B cell (primary cell): ENCODE results near the gene TBL1XR1. TPM values are rescaled to one million over a fixed set of nuclear protein-coding genes. Genes with fewer than 3 reads are reported as not detected.
"Not testable (repeated sequence)": the region's sequence is repeated elsewhere in the genome, so short reads cannot be mapped to it uniquely, and the experiment has no call there.

Experiments
- ATAC-seq: fragments of 200-7000 bp; cut with Tn5 transposase; one replicate; pipeline ENCODE4 v1.10.0; 2021; ENCODE audit warnings: low read depth, mild to moderate bottlenecking, moderate number of reproducible peaks, moderate library complexity
- CTCF ChIA-PET: fragments of 350-600 bp; sonication (Branson Sonifier 250); formaldehyde crosslinking; loops from one replicate; lab custom pipeline; 2021; ENCODE audit warnings: antibody characterized with exemption, inconsistent platforms; lab: Charles Lee
- POLR2A ChIA-PET: fragments of 350-600 bp; sonication (Branson Sonifier 250); formaldehyde crosslinking; loops from one replicate; lab custom pipeline; 2021; ENCODE audit warnings: antibody characterized with exemption; lab: Charles Lee
- DNase-seq: peaks from one replicate; pipeline ENCODE4 v3.0.0; 2013
- H2AFZ ChIP-seq: 2 replicates; pipeline ENCODE4 v1.6.1; 2012; ENCODE audit warnings: mild to moderate bottlenecking, low read depth, low read length; ENCODE audit not compliant: insufficient read depth, poor library complexity, severe bottlenecking
- H3K27ac ChIP-seq, 2 donors: 1 replicate in 1 of 2; 2 replicates in 1 of 2; pipeline ENCODE4 v1.5.1; 2012 to 2013; ENCODE audit warnings: low read length in 2 of 2, mild to moderate bottlenecking in 2 of 2, moderate library complexity in 1 of 2
- H3K27me3 ChIP-seq, 4 experiments: fragments of 200-600 bp in 1 of 4; sonication (generic) in 1 of 4; replicated peaks in 1 of 4; 1 replicate in 2 of 4; 2 replicates in 2 of 4; pipeline versions ENCODE4 v1.6.1 to v1.7.0; 2013 to 2016; ENCODE audit warnings: low read length in 3 of 4, mild to moderate bottlenecking in 2 of 4, mixed read lengths in 1 of 4, moderate library complexity in 1 of 4; ENCODE audit not compliant: insufficient read depth in 4 of 4, control insufficient read depth in 3 of 4; ENCODE audit errors: control extremely low read depth in 1 of 4
- H3K36me3 ChIP-seq, 2 experiments: replicated peaks in 1 of 2; 1 replicate in 1 of 2; 2 replicates in 1 of 2; pipeline versions ENCODE4 v1.6.1 to v1.7.1; 2013; ENCODE audit warnings: low read length in 1 of 2; ENCODE audit not compliant: insufficient read depth in 2 of 2, control insufficient read depth in 1 of 2; ENCODE audit errors: control extremely low read depth in 1 of 2, extremely low read depth in 1 of 2
- H3K4me1 ChIP-seq, 2 donors: fragments of 200-600 bp in 1 of 2; sonication (generic) in 1 of 2; 1 replicate in 1 of 2; 2 replicates in 1 of 2; pipeline versions ENCODE4 v1.5.1 to v1.6.1; 2013 to 2017; ENCODE audit warnings: low read length in 2 of 2; ENCODE audit not compliant: control insufficient read depth in 2 of 2, insufficient read depth in 2 of 2
- H3K4me2 ChIP-seq: replicated peaks from 2 replicates; pipeline ENCODE3; 2012; ENCODE audit warnings: mild to moderate bottlenecking, low read depth, low read length; ENCODE audit not compliant: poor library complexity, severe bottlenecking
- H3K4me3 ChIP-seq, 5 experiments: fragments of 200-600 bp in 1 of 5; sonication (generic) in 1 of 5; 1 replicate in 3 of 5; 2 replicates in 2 of 5; pipeline versions ENCODE4 v1.5.1 to v1.7.0; 2011 to 2016; ENCODE audit warnings: low read length in 4 of 5, mild to moderate bottlenecking in 4 of 5, low read depth in 2 of 5, control low read depth in 1 of 5, moderate library complexity in 1 of 5; ENCODE audit not compliant: insufficient read depth in 1 of 5; ENCODE audit errors: control extremely low read depth in 1 of 5, extremely low read depth in 1 of 5
- H3K79me2 ChIP-seq: fragments of 200-600 bp; sonication (generic); one replicate; pipeline ENCODE4 v1.6.0; 2016; ENCODE audit warnings: low read length; ENCODE audit not compliant: control insufficient read depth, insufficient read depth
- H3K9ac ChIP-seq: fragments of 200-600 bp; sonication (generic); 2 replicates; pipeline ENCODE4 v1.6.1; 2017; ENCODE audit warnings: mild to moderate bottlenecking, low read length, moderate library complexity
- H3K9me3 ChIP-seq, 3 donors: one replicate each; pipeline versions ENCODE4 v1.6.1 to v1.7.1; 2013; ENCODE audit warnings: low read length in 2 of 3; ENCODE audit not compliant: control insufficient read depth in 2 of 3, insufficient read depth in 1 of 3; ENCODE audit errors: control extremely low read depth in 1 of 3
- H4K20me1 ChIP-seq: 2 replicates; pipeline ENCODE4 v1.6.0; 2012; ENCODE audit warnings: mild to moderate bottlenecking, low read length; ENCODE audit not compliant: insufficient read depth, control insufficient read depth, poor library complexity, severe bottlenecking
- H3K27ac Mint-ChIP-seq: one replicate; pipeline ENCODE4 v1.8.0; 2021; ENCODE audit warnings: mixed read lengths
- H3K27me3 Mint-ChIP-seq: one replicate; pipeline ENCODE4 v1.8.0; 2021; ENCODE audit warnings: mixed read lengths
- H3K4me1 Mint-ChIP-seq: one replicate; pipeline ENCODE4 v1.8.0; 2021; ENCODE audit warnings: mixed read lengths
- H3K4me3 Mint-ChIP-seq: one replicate; pipeline ENCODE4 v1.8.0; 2021; ENCODE audit warnings: mixed read lengths
- H3K9me3 Mint-ChIP-seq: one replicate; pipeline ENCODE4 v1.8.0; 2022; ENCODE audit warnings: mixed read lengths; ENCODE audit not compliant: insufficient read depth
- EZH2 ChIP-seq: IDR thresholded peaks from 2 replicates; pipeline ENCODE4 v1.6.1; 2012; ENCODE audit warnings: borderline replicate concordance, low read depth, mild to moderate bottlenecking, moderate library complexity, low read length; ENCODE audit not compliant: insufficient read depth, poor library complexity, severe bottlenecking
- WGBS: methylation state at CpG from one replicate; pipeline ENCODE4 v1.1.5; 2013; ENCODE audit warnings: missing lambda C conversion rate; ENCODE audit not compliant: insufficient coverage; 5-methylcytosine and 5-hydroxymethylcytosine counted together
- intact Hi-C: fragments of 100-400 bp; cut with micrococcal nuclease; formaldehyde crosslinking; loops from one replicate; pipeline ENCODE4 v1.10.0; 2022
- polyA plus RNA-seq: library from polyadenylated mRNA; depleted of rRNA; stranded (reverse); fragments of >200 nt; gene quantifications from 2 replicates; pipeline ENCODE4 v1.2.3, GENCODE V29; 2012
- total RNA-seq, 2 donors: library from RNA; stranded (reverse); fragments of 120-200 nt in 1 of 2; gene quantifications; 1 replicate in 1 of 2; 2 replicates in 1 of 2; pipeline versions ENCODE4 v1.2.3 to v1.2.4, GENCODE V29; 2013 to 2022
- TF ChIP-seq, protein P1 (sequence below): fragments of 200-600 bp; IDR thresholded peaks from one replicate; pipeline ENCODE4 v1.8.0; 2022; ENCODE audit warnings: antibody characterized with exemption, mild to moderate bottlenecking

TBL1XR1 gene
- total and polyA plus RNA-seq, 2 donors (not counting 1 experiment from before 2014, with no cell fraction given): 17.6 to 128 TPM

DNA sequence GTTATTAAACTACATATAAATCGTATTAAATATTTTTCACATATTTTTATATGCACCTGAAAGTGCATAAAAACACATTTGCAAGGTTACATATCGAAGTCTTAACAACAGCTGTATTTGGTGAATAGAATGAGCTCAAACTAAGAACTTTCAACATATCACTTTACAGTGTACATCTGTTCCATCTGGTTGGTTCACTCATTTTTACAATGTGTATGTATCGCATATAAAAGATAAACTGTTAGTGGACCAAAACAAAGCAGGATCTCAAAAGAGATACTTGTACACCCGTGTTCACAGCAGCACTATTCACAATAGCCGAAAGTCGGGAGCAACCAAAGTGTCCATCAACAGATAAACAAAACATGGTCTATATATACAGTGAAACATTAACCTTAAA lies 55.8 kb downstream of the TBL1XR1 start:
- Histone ChIP-seq H3K79me2 (peaks cover 96% of the 10 kb centered on the region), H3K27ac (peak overlapping the region in 1 of 2 donors; percentile 17), H3K36me3 (peaks cover 0 to 4% of the 10 kb centered on the region in 2 experiments), H3K4me3 (no peak overlapping the region), H3K27me3 (no peaks in the 10 kb centered on the region), H3K4me2 (peak overlapping the region; percentile 25), H2AFZ (no peak overlapping the region), H4K20me1 (peaks cover 23% of the 10 kb centered on the region), H3K9ac (no peak overlapping the region), H3K9me3 (peaks cover 0 to 9% (median 0%) of the 10 kb centered on the region in 3 donors), H3K4me1 (peaks cover 57 to 72% of the 10 kb centered on the region in 2 donors)
- CTCF ChIA-PET: no interaction called here
- Mint-ChIP-seq H3K27me3 (no peaks in the 10 kb centered on the region), H3K4me3 (peak overlapping the region; percentile 12), H3K27ac (no peak overlapping the region), H3K4me1 (peaks cover 81% of the 10 kb centered on the region), H3K9me3 (no peaks in the 10 kb centered on the region)
- no peak for ATAC-seq
- DNase-seq: no peak
- no CpG with 5 or more reads among the region's 6 CpGs for WGBS
- TF ChIP-seq, protein P1, sequence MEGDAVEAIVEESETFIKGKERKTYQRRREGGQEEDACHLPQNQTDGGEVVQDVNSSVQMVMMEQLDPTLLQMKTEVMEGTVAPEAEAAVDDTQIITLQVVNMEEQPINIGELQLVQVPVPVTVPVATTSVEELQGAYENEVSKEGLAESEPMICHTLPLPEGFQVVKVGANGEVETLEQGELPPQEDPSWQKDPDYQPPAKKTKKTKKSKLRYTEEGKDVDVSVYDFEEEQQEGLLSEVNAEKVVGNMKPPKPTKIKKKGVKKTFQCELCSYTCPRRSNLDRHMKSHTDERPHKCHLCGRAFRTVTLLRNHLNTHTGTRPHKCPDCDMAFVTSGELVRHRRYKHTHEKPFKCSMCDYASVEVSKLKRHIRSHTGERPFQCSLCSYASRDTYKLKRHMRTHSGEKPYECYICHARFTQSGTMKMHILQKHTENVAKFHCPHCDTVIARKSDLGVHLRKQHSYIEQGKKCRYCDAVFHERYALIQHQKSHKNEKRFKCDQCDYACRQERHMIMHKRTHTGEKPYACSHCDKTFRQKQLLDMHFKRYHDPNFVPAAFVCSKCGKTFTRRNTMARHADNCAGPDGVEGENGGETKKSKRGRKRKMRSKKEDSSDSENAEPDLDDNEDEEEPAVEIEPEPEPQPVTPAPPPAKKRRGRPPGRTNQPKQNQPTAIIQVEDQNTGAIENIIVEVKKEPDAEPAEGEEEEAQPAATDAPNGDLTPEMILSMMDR: no peak
- no peak for TF ChIP-seq EZH2
- POLR2A ChIA-PET: no interaction called here
- intact Hi-C loops: no loop called here

DNA sequence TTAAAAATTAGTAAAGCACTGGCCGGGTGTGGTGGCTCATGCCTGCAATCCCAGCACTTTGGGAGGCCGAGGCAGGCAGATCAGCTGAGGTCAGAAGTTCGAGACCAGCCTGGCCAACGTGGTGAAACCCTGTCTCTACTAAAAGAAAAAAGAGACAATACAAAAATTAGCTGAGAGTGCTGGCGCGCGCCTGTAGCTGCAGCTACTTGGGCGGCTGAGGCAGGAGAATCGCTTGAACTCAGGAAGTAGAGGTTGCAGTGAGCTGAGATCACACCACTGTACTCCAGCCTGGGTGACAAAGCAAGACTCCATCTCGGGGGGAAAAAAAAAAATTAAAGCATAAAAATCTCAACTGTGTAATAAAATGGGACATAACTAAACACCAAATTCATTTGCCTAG lies 58.1 kb downstream of the TBL1XR1 start:
- DNase-seq, H3K9ac ChIP-seq, intact Hi-C loops, POLR2A ChIA-PET, CTCF ChIA-PET, ATAC-seq, H3K4me3 ChIP-seq, H3K27ac ChIP-seq, H3K9me3 ChIP-seq, H3K27me3 ChIP-seq, H2AFZ ChIP-seq, H3K9me3 Mint-ChIP-seq, H3K4me3 Mint-ChIP-seq, H3K36me3 ChIP-seq, H3K27ac Mint-ChIP-seq, H3K4me2 ChIP-seq, H3K27me3 Mint-ChIP-seq: not testable (repeated sequence)
- H4K20me1 ChIP-seq: peaks cover 38% of the 10 kb centered on the region
- H3K4me1 Mint-ChIP-seq: peaks cover 74% of the 10 kb centered on the region
- H3K79me2 ChIP-seq: peaks cover 98% of the 10 kb centered on the region
- 98% methylated on average over 5 of the region's 10 CpGs for WGBS
- peaks cover 46 to 54% of the 10 kb centered on the region in 2 donors for H3K4me1 ChIP-seq
